ENCODE measurements around the gene ASCL4.
"Not testable (repeated sequence)": the region's sequence is repeated elsewhere in the genome, so short reads cannot be mapped to it uniquely, and the experiment has no call there.

ASCL4 gene

GRCh38 chr12:107774349-107775029 is at the start of gene ASCL4:
ASCL4 (plus strand) TSS chr12:107774704; CDS start chr12:107775219, 515 bp downstream.
- no peak for DNase-seq

DNA sequence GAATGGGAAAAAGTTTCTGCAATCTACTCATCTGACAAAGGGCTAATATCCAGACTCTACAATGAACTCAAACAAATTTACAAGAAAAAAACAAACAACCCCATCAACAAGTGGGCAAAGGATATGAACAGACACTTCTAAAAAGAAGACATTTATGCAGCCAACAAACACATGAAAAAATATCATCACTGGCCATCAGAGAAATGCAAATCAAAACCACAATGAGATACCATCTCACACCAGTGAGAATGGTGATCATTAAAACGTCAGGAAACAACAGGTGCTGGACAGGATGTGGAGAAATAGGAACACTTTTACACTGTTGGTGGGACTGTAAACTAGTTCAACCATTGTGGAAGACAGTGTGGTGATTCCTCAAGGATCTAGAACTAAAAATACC is 47.2 kb upstream of the ASCL4 start:
- DNase-seq = not testable (repeated sequence)

GRCh38 chr12:107727742-107728141 is 46.8 kb upstream of the ASCL4 start:
- DNase-seq = not testable (repeated sequence)

- DNase-seq = no peak
Observed at GRCh38 chr12:107730618-107731341, 43.7 kb upstream of the ASCL4 start.

- no peak for DNase-seq
Observed at GRCh38 chr12:107731366-107731765, 43.1 kb upstream of the ASCL4 start.

DNA sequence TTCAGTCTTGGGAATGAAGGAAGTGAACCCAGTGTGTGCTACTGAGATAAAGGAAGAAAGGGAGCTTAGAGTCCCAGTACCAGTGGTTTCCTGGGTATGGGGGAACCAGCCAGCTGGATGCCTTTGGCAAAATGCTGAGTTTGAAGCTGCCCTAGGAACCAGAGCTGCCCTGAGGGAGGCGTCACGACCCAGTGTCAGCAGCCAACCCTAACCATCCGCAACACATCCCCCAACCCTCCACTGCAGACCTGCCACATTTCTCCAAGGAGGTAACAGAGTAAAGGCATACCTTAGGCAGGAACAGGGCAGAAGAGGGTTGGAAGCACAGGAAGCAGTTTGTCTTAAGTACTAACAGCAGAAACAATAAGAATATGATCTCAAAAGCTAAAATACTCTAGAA is 42.1 kb upstream of the ASCL4 start:
- DNase-seq = no peak

- no peak for DNase-seq
Observed at GRCh38 chr12:107734139-107734538, 40.4 kb upstream of the ASCL4 start.

DNA sequence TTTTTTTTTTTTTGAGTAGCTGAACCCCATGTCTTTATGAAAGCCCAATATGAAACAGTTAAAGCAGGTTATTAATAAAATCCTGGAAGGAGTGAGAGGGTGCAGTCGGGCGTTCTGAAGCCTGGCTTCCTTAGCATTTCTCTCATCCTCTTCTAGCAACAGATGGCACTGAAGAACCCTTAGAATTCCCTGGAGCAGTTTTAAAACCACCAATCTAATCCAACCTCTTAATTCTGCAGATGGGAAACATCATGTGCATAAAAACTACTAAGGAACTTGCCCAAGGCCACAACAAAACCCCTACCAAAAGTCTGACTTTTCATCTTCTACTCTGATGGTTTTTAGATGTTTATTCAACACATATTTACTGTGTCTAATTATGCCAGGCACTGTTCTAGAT is 38.7 kb upstream of the ASCL4 start:
- no peak for DNase-seq

DNA sequence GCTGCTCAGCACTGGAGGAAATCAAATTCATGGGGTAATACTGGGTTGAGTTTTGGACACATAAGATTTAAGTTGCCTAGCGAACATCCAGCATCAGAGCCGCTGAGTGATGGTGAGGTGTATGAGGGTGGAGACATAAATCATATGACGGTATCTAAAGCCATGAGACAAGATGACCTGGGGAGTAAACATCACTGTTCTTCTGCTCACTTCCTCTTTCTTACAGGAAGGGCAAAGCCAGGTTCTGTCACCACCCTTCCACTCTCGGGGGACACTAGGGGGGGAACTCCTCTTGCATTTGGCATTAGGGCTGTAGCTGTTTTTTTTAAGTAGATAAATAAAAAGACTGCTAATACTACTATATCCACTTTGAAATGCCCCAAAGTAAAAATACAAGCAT is 37.6 kb upstream of the ASCL4 start:
- DNase-seq = no peak

DNA sequence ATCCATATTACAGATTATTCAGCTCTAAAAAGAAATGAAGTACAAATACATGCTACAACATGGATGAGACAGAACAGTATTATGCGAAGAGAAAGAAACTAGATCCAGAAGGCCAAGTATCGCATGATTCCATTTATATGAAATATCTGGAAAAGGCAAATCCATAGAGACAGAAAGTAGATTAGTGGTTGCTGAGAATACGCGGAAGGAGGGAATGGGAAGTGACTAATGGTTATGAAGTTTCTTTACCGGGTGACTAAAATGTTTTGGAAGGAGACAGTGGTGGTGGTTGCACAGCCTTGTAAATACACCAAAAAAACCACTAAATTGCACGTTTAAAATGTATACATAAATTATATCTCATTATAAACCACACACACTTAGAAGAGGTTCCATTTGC is 26.0 kb upstream of the ASCL4 start:
- DNase-seq = peak; percentile 82

- DNase-seq = peak; percentile 55
Observed at GRCh38 chr12:107749083-107749482, 25.4 kb upstream of the ASCL4 start.

DNA sequence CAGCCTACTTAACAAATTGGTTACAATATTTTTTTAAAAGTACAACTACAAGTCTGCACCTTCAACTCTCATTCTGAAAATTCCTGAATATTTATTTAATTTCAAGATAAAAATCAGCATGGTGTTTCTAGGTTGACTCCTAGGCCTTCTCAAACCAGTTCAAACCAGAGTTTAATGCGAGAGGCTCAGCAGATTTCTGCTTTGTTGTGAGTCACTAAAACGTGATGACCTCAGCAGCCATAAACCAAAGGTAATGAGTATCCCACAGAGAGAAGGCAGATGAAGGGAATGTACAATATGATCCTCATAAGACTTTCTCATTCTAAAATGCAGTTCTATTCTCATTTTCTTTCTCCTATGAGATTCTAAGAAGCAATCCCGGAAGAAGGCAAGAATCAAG is 15.1 kb upstream of the ASCL4 start:
- peak; percentile 82 for DNase-seq

- DNase-seq = peak; percentile 4
Observed at GRCh38 chr12:107760207-107760808, 14.2 kb upstream of the ASCL4 start.

DNA sequence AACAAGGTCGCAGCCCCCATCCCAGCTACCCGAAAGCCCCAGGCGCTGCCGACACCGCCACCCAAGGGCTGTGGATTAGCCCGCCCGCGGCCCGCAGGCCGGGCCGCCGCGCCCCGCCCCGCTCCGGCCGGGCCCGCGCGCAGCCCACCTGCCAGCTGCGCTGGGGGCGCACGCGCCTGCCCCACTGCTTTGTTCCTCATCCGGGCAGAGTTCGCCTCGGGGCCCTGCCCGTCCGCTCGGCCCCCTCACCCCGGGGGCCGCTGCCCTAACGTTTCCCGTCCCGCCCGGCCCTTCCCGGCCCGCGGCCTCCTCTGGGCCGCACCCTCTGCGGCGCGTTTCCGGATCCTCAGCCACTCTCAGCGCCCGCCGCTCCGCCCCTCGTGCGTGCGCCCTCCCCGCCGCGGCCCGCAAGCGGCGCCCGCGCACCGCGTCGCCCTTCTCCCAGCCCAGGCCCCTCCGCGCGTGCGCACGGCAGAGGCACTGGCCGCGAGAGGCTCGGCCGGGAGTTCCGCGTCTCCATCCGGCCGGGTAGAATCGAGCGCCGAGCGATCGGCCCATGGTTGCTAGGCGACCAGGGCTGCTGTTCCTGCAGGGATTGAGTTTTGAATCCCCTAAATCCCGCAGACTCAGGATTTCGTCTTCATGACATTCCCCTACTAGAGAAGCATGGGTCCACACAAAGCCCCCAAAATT is 13.5 kb upstream of the ASCL4 start, which contains the start of gene PRDM4:
PRDM4 (minus strand) TSS at position 329 of the 693 bp plus-strand sequence. CDS start 622 bp downstream, outside the sequence.
- peak; percentile 92 for DNase-seq

GRCh38 chr12:107761502-107761904 is 13.0 kb upstream of the ASCL4 start:
- DNase-seq = no peak

DNA sequence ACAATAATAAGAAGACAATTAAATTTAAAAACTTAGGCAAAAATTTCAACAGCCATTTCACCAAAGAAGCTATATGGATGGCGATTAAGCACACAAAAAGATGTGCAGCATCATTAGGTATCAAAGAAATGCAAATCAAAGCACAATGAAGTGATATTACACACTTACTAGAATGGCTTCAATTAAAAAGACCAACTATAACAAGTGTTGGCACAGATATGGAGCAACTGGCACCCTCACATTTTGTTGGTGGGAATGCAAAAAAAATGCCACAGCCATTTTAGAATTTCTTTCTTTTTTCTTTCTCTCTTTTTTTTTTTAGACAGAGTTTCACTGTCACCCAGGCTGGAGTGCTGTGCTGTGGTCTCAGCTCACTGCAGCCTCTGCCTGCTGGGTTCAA is 11.6 kb upstream of the ASCL4 start:
- no peak for DNase-seq

- no peak for DNase-seq
Observed at GRCh38 chr12:107764626-107765025, 9.9 kb upstream of the ASCL4 start.

DNA sequence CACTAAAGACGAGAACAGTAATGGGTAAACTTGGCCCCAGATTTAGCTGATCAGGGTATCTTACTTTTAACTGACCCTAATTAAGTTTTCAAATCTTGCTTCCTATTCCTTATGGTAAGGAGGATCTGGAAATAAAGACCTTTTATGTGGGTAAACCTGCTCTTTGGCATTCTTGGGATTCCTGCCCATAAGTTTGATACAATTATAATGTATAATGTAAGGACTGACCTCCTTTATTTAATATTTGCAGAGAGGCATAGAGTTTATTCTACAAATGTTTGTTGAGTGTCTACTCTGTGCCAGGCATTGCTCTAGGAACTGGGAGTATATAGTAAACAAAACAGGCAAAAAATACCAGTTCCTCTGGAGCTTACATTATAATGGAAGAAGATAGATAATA is 9.2 kb upstream of the ASCL4 start:
- DNase-seq = no peak

DNA sequence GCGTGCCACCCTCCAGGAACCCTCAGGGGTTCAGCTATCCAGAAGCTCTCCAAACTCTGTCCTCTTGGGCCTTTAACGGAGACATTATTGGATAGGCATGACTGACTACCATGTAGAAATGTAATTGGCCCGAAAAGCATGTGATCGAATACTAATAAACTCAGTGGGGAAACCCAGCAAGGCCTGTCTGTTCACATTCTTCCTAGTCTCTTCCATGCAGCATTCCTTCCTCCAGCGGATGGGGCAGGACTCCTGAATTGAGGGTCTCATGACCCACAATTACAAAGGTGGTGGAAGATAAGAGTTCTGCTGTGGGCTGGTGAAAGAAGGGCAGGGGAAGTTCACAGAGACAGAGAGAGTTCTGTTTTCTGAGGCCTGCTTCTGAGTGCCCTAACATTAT is 7.0 kb upstream of the ASCL4 start:
- DNase-seq = no peak

- no peak for DNase-seq
Observed at GRCh38 chr12:107775093-107775721, 703 bp downstream of the ASCL4 start.

DNA sequence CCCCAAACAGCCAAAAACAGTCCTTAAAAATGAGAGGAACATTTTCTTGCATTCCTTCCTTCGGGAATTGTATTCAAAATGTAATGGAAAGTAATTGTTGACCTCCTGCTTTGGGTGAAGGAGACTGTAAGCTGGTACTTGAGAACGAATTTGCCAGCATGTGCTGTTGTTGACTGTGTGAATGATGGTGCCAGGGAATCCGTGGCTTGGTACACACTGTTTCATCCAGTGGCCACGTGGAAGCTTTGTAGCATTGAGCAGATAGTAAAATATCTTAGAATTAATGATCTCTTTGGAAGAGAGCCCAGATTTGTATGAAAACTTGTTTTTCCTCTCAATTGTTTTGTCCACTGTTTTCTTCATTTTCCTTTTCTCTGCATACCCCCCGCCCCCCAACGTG is 1.7 kb downstream of the ASCL4 start:
- no peak for DNase-seq

GRCh38 chr12:107778383-107779025 is 4.0 kb downstream of the ASCL4 start:
- no peak for DNase-seq

All from HCEC 1CT (cell line).